NCI-H524 (cell line): Measurements from ENCODE around the gene LST1.
A peak's percentile ranks its signal among the peaks of the same experiment; 100 is the strongest.
"Not testable (repeated sequence)": the region's sequence is repeated elsewhere in the genome, so short reads cannot be mapped to it uniquely, and the experiment has no call there.

ENCODE experiments used
- DNase-seq, 2 experiments: peaks; one replicate each; lab custom pipeline; 2025; lab: John Stamatoyannopoulos, UW

Gene LST1

DNA sequence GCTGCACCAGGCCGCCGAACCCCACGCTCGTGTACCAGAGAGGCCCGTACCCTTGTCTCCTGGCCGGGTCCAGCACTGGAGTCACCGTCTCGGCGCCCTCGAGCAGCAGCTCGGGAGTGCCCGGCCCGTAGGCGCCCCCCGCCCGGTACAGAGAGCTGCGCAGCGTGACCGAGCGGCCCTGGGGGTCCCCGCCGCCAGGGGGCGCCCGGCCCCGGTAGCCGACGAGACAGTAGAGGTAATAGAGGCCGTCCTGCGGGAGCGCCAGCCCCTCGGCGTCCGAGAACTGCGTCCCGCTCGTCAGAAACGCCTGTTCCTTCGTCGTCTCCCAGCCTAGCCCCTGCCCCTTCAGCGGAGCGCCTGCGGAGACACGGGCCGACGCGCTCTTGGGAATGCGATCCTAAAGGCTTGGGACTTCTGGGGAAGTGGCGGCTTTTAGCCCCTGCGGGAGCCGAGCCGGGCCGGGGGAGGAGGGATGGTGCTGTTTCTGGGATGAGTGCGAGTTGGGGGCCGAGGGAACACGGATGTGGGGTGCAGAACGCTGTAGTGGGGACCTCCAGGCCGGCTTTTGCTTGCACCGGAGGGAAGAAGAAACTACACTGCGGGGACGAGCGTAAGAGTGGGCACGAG is 5.2 kb upstream of the LST1 start:
- DNase-seq, result peak; percentile 57 to 78

DNA sequence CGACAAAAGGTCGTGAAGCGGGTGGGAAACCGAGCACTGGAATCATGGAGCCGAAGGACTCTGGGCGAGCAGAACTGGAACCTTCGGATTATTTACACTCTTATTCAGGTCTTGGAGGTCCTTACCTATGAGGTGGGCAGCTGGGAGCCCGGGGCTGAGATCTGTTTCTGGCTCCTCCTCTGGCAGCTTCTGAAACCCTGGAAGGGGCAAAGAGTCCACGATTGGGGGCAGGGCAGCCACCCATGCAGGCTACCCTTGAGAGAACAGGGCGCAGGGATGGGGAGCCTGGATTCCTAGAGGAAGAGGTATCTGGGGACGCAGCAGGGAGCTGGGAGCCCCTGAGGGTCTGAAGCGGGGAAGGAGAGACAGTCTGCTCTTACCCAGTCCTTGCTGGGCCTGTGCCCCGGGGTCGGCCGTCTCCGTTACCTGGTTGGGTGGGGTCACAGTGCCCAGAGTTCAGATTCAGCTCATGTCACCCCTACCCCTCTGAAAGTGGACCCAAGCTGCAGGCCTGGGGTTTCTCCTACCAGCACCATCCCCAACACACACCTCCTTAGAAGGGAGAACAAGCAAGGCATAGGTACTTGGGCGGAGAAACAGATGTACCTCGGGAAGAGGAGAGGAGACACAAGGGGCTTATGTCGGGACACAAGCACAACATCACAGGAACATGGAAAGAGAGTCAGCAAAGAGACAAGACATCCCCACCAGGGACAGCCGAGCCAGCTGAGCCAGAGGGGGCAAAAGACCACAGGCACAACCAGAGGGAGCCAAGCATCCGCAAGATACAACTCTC is 4.4 kb upstream of the LST1 start:
- DNase-seq, result peak in 1 of 2 experiments; percentile 13

DNA sequence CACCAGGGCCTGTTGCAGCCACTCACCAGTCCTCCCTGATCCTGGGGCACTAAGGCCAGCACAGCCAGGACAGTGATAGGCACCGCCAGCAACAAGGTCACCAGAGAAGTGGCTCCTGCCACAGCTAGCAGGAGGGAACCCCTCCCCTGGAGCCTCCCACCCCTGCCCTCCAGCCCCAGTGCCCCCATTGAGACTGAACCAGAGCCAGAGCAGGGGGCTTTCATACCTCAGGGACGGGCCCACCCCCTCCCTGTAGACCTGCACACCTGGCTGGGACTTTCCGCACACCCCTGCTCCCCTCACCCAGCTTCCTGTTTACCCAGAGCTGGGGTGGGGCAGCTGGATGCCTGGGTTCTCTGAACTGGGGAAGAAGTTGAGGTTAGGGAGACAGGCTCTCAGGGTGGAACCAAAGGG is 3.8 kb upstream of the LST1 start, which contains the start of gene LTB:
LTB (minus strand) TSS at position 195 of the 414 bp plus-strand sequence; CDS start at position 188, 7 bp downstream.
- no peak for DNase-seq

DNA sequence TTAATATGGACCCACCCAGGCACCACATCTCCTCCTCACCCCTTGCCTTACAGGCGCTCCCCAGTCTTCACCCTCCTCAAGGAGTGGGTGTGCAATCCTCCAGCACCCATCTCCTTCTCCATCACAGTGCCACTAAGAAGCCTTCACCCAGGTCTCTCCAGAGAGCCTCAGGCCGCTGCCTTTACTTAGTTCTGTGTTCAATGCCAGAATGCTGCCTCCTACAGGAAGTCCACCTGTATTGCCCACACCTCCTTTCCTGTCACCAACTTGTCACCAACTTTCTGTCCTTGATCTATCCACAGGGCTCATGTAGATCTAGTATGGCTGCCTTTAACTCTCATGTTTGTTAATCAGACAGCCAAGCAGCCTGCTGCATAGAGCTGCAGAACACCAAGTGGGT is 586 bp upstream of the LST1 start:
- no peak for DNase-seq

GRCh38 chr6:31586599-31587281 is 663 bp downstream of the LST1 start:
- no peak for DNase-seq

GRCh38 chr6:31587791-31588777 is 2.0 kb downstream of the LST1 start:
- no peak for DNase-seq

- peak in 1 of 2 experiments; percentile 28 for DNase-seq
Observed at GRCh38 chr6:31588871-31589650, 3.0 kb downstream of the LST1 start.

DNA sequence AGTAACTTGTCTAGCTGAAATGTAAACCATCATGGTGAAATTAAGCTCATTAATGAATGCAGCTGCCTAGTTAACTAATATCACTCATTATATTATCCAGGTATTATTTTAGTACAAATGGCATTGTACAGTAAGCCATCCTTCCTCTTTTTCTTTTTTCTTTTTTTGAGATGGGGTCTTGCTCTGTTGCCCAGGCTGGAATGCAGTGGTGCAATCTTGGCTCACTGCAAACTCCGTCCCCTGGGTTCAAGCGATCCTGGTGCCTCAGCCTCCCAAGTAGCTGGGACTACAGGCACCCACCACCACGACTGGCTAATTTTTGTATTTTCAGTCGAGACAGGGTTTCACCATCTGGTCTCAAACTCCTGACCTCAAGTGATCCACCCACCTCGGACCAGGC is 4.6 kb downstream of the LST1 start:
- DNase-seq, result not testable (repeated sequence)

DNA sequence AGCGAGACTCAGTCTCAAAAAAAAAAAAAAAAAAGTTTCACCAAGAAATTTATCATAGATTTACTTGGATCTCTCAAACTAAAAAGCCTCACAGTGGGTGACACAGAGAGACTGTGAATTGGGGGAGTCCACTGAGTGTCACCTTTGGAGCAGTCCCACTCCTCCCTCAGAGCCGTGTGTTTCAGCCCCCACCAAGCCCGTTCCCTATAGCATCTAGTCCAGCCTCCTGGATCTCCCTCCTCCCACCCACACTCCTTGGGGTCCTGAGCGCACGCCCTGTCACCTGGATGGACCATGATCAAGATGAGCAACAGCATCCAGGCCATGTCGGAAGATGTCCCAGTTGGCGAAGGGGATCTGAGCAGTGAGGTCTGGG is 6.3 kb downstream of the LST1 start:
- no peak for DNase-seq

DNA sequence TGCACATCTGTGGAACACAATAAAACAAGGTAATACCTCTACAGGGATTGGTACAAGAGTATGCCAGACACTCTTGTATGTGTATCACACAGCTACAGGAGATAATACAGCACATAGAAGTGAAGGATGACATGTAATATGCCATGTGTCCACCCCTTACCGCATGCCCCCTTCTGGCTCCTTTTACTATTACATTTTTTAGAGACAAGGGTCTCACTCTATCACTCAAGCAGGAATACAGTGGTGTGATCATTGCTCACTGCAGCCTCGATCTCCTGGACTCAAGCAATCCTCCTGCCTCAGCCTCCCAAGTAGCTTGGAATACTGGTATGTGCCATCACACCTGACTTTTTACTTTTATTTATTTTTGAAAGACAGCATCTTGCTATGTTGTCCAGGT is 10.9 kb downstream of the LST1 start:
- DNase-seq, result peak in 1 of 2 experiments; percentile 41

DNA sequence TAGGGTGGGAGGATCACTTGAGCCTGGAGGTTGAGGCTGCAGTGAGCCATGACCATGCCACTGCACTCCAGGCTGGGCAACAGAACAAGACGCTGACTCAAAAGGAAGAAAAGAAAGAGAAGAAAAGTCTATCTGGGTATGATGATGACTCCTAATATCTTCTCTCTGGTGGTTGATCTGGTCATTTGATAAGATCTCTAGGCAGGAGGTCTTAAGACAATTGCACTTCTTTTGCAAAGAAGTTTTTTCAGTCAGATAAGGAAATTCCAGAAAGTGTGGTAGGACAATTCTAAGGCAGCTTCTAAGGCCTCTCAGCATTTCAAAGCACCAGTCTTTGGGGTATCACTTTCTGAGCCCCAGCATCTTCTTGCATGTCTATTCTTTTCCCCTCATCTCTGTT is 21.2 kb downstream of the LST1 start:
- no peak for DNase-seq

GRCh38 chr6:31609519-31610406 is 23.7 kb downstream of the LST1 start:
- no peak for DNase-seq

DNA sequence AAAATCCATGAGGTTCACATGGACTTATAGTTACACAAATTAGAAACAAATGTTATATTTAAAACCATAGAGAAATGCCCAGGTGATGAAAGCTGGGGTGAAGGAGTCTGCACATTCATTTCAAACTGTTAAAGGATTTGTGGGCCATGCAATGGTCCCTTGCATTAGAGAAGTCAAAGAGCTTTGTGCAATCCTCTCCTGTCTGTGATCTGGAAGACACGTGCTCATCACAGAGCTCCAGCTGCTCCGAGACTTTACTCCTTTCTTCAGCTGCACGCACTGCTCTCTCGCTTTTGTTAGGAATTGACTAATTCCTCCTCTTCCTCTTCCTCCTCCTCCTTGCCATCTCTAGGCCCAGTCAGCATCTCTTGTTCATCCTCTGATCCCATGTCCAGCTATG is 24.9 kb downstream of the LST1 start:
- DNase-seq, result no peak

- no peak for DNase-seq
Observed at GRCh38 chr6:31614075-31614619, 28.1 kb downstream of the LST1 start.

GRCh38 chr6:31614684-31615578 is 28.9 kb downstream of the LST1 start, which contains the start of gene AIF1:
AIF1 (plus strand) TSS chr6:31615234; CDS start chr6:31615330, 96 bp downstream.
- no peak for DNase-seq

DNA sequence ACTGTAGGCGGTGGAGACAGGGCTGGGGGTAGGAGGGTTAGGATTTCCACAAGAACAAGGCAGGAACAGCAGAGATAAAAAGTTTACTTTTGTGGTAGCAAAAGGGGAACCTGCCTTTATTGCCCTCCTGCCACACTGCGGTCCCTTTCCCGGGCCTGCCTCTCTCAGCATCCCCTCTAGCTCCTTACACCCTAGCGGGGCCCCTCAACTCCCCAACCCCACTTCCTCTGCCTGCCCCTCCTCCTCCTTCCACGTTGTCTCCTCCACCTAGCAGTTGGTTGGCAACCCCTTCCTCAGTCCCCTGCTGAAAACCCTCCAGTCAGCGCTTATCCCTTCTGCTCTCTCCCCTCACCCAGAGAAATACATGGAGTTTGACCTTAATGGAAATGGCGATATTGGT is 29.7 kb downstream of the LST1 start:
- no peak for DNase-seq

DNA sequence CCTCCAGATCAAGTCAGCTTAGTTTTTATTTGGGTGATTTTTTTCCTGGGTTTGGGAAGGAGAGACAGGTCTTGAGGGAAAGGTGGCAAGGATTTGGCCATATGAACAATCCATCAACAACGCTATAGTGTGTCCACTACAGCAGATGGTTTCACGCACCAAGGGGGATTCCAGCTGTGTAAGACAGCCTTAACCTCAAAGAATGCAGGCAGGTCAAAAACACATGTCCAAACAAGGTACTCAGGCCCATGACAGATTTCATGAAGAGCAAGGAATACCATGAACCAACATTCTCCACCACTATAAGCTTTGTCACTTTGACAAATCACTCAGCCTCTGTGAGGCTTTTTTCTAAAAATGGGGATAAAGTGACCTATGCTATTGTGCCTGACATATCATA is 30.9 kb downstream of the LST1 start:
- peak in 1 of 2 experiments; percentile 29 for DNase-seq

DNA sequence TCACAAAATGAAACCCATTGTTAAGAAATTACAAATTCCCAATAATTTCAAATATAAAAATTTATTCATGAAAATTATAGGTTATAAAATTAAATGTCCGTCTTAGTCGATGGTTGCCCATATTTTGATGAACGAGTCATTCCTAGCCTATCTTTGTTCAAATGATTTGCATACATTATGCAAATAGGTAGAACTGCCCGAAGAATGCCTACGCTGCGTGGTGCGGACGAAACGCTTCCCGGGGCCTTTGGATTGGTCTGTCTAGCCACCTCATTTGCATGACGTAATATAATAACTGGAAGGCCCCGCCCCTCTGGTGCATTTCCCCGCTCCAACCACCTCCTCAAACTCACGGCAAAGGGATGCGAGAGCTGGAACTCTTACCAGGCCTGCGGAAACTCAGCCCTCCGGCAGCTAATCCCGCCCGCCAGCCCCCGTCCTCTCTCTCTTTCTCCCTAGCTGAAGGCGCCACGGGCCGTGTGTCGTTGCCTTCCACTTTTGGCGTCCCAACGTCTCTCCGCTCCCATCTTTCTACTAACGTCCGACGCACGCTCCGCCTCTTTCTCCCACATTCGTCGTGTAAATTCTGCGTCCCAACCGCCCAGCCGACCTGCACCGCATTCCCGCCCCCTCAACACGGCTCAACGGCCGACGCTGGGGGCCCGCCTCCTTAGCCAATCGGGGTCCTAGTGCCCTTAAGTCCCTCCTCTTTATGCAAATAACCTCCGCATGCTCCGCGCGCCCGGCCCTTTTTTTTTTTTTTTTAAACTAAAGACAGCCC is 33.9 kb downstream of the LST1 start:
- peak; percentile 98 for DNase-seq
